Right cardiac atrium (tissue), 5 donors: Measurements from ENCODE around the gene MAPK12. TPM values are rescaled to one million over a fixed set of nuclear protein-coding genes. Genes with fewer than 3 reads are reported as not detected.

Source experiments
- ATAC-seq, 2 donors: fragments of 200-7000 bp; cut with Tn5 transposase; one replicate each; pipeline versions ENCODE4 v1.8.0 to v1.9.1; 2020; ENCODE audit warnings: moderate library complexity in 2 of 2, mild to moderate bottlenecking in 1 of 2
- DNase-seq, 3 donors: peaks; one replicate each; pipeline ENCODE4 v3.0.0-alpha.2; 2020
- H3K27ac ChIP-seq: one replicate; pipeline ENCODE4 v1.5.1; 2013; ENCODE audit warnings: mild to moderate bottlenecking, low read length, control low read depth, moderate library complexity
- H3K27me3 ChIP-seq: one replicate; pipeline ENCODE4 v1.6.1; 2013; ENCODE audit not compliant: control insufficient read depth, insufficient read depth
- H3K4me1 ChIP-seq: one replicate; pipeline ENCODE4 v1.6.1; 2013; ENCODE audit warnings: low read length; ENCODE audit not compliant: control insufficient read depth, insufficient read depth
- H3K4me3 ChIP-seq: one replicate; pipeline ENCODE4 v1.5.1; 2013; ENCODE audit warnings: low read length, control low read depth
- H3K9me3 ChIP-seq: one replicate; pipeline ENCODE4 v1.6.1; 2013; ENCODE audit warnings: low read length; ENCODE audit not compliant: control insufficient read depth
- WGBS: extraction: QIAGEN DNeasy Blood & Tissue Kit; methylation state at CpG from one replicate; pipeline ENCODE4 v1.1.7; 2013; 5-methylcytosine and 5-hydroxymethylcytosine counted together
- intact Hi-C, 4 donors: fragments of 100-400 bp; cut with DNase I; formaldehyde crosslinking; loops; one replicate each; pipeline versions ENCODE4 v1.11.0 to v1.14.0; 2022 to 2023
- polyA plus RNA-seq: library from polyadenylated mRNA; stranded (reverse); fragments of 200-250 nt; gene quantifications from one replicate; pipeline ENCODE4 v1.2.3, GENCODE V29; 2013
- total RNA-seq, 4 donors: library from RNA; stranded (reverse); fragmentation: NEBNext Ultra II Directional; extraction: Animal tissue kit (Norgen Biotek cat#: 25700); gene quantifications; one replicate each; pipeline ENCODE4 v1.2.1, GENCODE V29; 2021
- donor health status: healthy with polysubstance abuse.
- donor health status: DM: no; HTN: yes; CAD: no.
- donor health status: DM: no; HTN: no; CAD: no.
- donor health status: DM: no; HTN: yes; CAD: no; lungs with severe emphysema.
- donor health status: DM: yes; HTN: yes; CAD: no.

The MAPK12 gene
- total and polyA plus RNA-seq, 5 donors, result 10.5 to 15.2 (median 11.5) TPM

- Histone ChIP-seq H3K27me3 (no peaks in the 10 kb centered on the region), H3K4me3 (no peak overlapping the region), H3K4me1 (no peaks in the 10 kb centered on the region), H3K27ac (no peak overlapping the region), H3K9me3 (no peaks in the 10 kb centered on the region)
- peak in 2 of 3 donors; percentile 42 to 60 for DNase-seq
- ATAC-seq, result no peak
- intact Hi-C loops, result loop anchor here in 1 of 4 donors (10.0 kb wide), 1 partner anchor 283 kb away; no protein-coding TSS in a partner anchor
- WGBS, result 84% methylated on average over 21 of the region's 21 CpGs
These were observed 43.8 kb downstream of the MAPK12 start for GRCh38 chr22:50217543-50218152.

GRCh38 chr22:50216684-50217520, 44.6 kb downstream of the MAPK12 start:
- Histone ChIP-seq H3K4me1 (no peaks in the 10 kb centered on the region), H3K27ac (no peak overlapping the region), H3K27me3 (no peaks in the 10 kb centered on the region), H3K9me3 (no peaks in the 10 kb centered on the region), H3K4me3 (no peak overlapping the region)
- intact Hi-C loops, result loop anchor here in 1 of 4 donors (10.0 kb wide), 1 partner anchor 282 kb away; no protein-coding TSS in a partner anchor
- 94% methylated on average over 57 of the region's 57 CpGs for WGBS
- no peak for ATAC-seq
- peak; percentile 20 to 63 (median 63) for DNase-seq

- Histone ChIP-seq H3K4me3 (no peak overlapping the region), H3K9me3 (no peaks in the 10 kb centered on the region), H3K27me3 (no peaks in the 10 kb centered on the region), H3K27ac (no peak overlapping the region), H3K4me1 (no peaks in the 10 kb centered on the region)
- DNase-seq, result peak; percentile 7 to 52 (median 47)
- intact Hi-C loops, result loop anchor here in 1 of 4 donors (10.0 kb wide), 1 partner anchor 281 kb away; no protein-coding TSS in a partner anchor
- no peak for ATAC-seq
- WGBS, result 83% methylated on average over 15 of the region's 15 CpGs
These were observed 45.3 kb downstream of the MAPK12 start for GRCh38 chr22:50216055-50216683.

- H3K27ac ChIP-seq, result no peak overlapping the region
- peak; percentile 32 to 66 (median 55) for DNase-seq
- WGBS, result 67% methylated on average over 17 of the region's 17 CpGs
- no peaks in the 10 kb centered on the region for H3K4me1 ChIP-seq
- intact Hi-C loops, result loop anchor here in 1 of 4 donors (10.0 kb wide), 1 partner anchor 281 kb away; no protein-coding TSS in a partner anchor
- H3K27me3 ChIP-seq, result no peaks in the 10 kb centered on the region
- no peak for ATAC-seq
- H3K9me3 ChIP-seq, result no peaks in the 10 kb centered on the region
- H3K4me3 ChIP-seq, result no peak overlapping the region
These were observed 46.0 kb downstream of the MAPK12 start for GRCh38 chr22:50215297-50216054.

- ATAC-seq, result no peak
- WGBS, result 96% methylated on average over 9 of the region's 9 CpGs
These were observed 48.2 kb downstream of the MAPK12 start for GRCh38 chr22:50213263-50213662.

GRCh38 chr22:50211147-50211546, 50.3 kb downstream of the MAPK12 start:
- Histone ChIP-seq H3K27ac (no peak overlapping the region), H3K27me3 (no peaks in the 10 kb centered on the region), H3K4me1 (no peaks in the 10 kb centered on the region), H3K9me3 (no peaks in the 10 kb centered on the region), H3K4me3 (no peak overlapping the region)
- DNase-seq, result peak in 1 of 3 donors; percentile 4
- ATAC-seq, result no peak
- intact Hi-C loops, result loop anchor here in 2 of 4 donors (5.0 to 10.0 kb wide), 2 partner anchors 64 to 276 kb away; no protein-coding TSS in a partner anchor
- WGBS, result 89% methylated on average over 14 of the region's 14 CpGs

More at GRCh38 chr22:50213263-50213662, 48.2 kb downstream of the MAPK12 start:
- intact Hi-C loops, result loop anchor here in 2 of 4 donors (5.0 to 10.0 kb wide), 2 partner anchors 66 to 278 kb away; no protein-coding TSS in a partner anchor
- Histone ChIP-seq H3K27me3 (no peaks in the 10 kb centered on the region), H3K4me1 (no peaks in the 10 kb centered on the region), H3K27ac (no peak overlapping the region), H3K9me3 (no peaks in the 10 kb centered on the region), H3K4me3 (no peak overlapping the region)
- no peak for DNase-seq

- ATAC-seq, result peak in 1 of 2 donors; percentile 3
- intact Hi-C loops, result loop anchor here in 2 of 4 donors (5.0 to 10.0 kb wide), 2 partner anchors 63 to 276 kb away; no protein-coding TSS in a partner anchor
These were observed 50.9 kb downstream of the MAPK12 start for GRCh38 chr22:50210378-50211139.

GRCh38 chr22:50209893-50210292, 51.6 kb downstream of the MAPK12 start:
- Histone ChIP-seq H3K4me3 (no peak overlapping the region), H3K4me1 (no peaks in the 10 kb centered on the region), H3K27ac (no peak overlapping the region), H3K27me3 (no peaks in the 10 kb centered on the region), H3K9me3 (no peaks in the 10 kb centered on the region)
- peak; percentile 77 to 87 (median 79) for DNase-seq
- ATAC-seq, result peak; percentile 7 to 28
- intact Hi-C loops, result loop anchor here (5.0 to 10.0 kb wide), 2 partner anchors 63 to 275 kb away; no protein-coding TSS in a partner anchor
- WGBS, result 61% methylated on average over 20 of the region's 20 CpGs

More at GRCh38 chr22:50210378-50211139, 50.9 kb downstream of the MAPK12 start:
- Histone ChIP-seq H3K4me1 (no peaks in the 10 kb centered on the region), H3K4me3 (no peak overlapping the region), H3K9me3 (no peaks in the 10 kb centered on the region), H3K27ac (no peak overlapping the region), H3K27me3 (no peaks in the 10 kb centered on the region)
- 87% methylated on average over 32 of the region's 32 CpGs for WGBS
- peak in 1 of 3 donors; percentile 57 for DNase-seq

- H3K9me3 ChIP-seq, result no peaks in the 10 kb centered on the region
- intact Hi-C loops, result loop anchor here in 2 of 4 donors (5.0 kb wide), 1 partner anchor 62 kb away; no protein-coding TSS in a partner anchor
- no peaks in the 10 kb centered on the region for H3K4me1 ChIP-seq
- peak; percentile 5 to 12 for ATAC-seq
- H3K27ac ChIP-seq, result no peak overlapping the region
- DNase-seq, result peak in 2 of 3 donors; percentile 54 to 64
- no peak overlapping the region for H3K4me3 ChIP-seq
- WGBS, result 79% methylated on average over 31 of the region's 31 CpGs
- no peaks in the 10 kb centered on the region for H3K27me3 ChIP-seq
These were observed 52.3 kb downstream of the MAPK12 start for GRCh38 chr22:50208939-50209892.
